K562 (cell line): ENCODE measurements around the gene TTL. TPM values are rescaled to one million over a fixed set of nuclear protein-coding genes. Genes with fewer than 3 reads are reported as not detected.
A peak's percentile ranks its signal among the peaks of the same experiment; 100 is the strongest.

Source experiments
- CBX8 ChIP-seq: fragments of 200-600 bp; sonication (generic); IDR thresholded peaks from 2 replicates; pipeline ENCODE4 v1.6.1; 2012; ENCODE audit warnings: borderline replicate concordance, mixed run types, low read depth, mild to moderate bottlenecking, moderate library complexity, mixed read lengths, low read length, control low read depth, inconsistent platforms; ENCODE audit not compliant: poor library complexity, severe bottlenecking; ENCODE audit errors: extremely low read depth
- CEBPB ChIP-seq: fragments of 450-650 bp; IDR thresholded peaks from 2 replicates; pipeline ENCODE4 v1.6.1; 2016; ENCODE audit warnings: missing genetic modification characterization, missing compliant biosample characterization
- CREB1 ChIP-seq, 2 experiments: sonication (generic) in 1 of 2; formaldehyde crosslinking in 1 of 2; IDR thresholded peaks; 2 replicates each; pipeline versions ENCODE4 v1.6.1 to v1.8.0; 2012 to 2022; ENCODE audit warnings: inconsistent platforms in 1 of 2, mild to moderate bottlenecking in 1 of 2, missing genetic modification reagents in 1 of 2, moderate library complexity in 1 of 2
- DNMT1 ChIP-seq: fragments of 450-650 bp; IDR thresholded peaks from 2 replicates; pipeline ENCODE4 v1.6.1; 2016; ENCODE audit warnings: antibody characterized with exemption, mild to moderate bottlenecking
- FOXA1 ChIP-seq: fragments of 450-650 bp; IDR thresholded peaks from 2 replicates; pipeline ENCODE4 v1.6.1; 2016; ENCODE audit warnings: mild to moderate bottlenecking, borderline replicate concordance
- HDAC6 ChIP-seq: IDR thresholded peaks from 2 replicates; pipeline ENCODE4 v1.6.1; 2012; ENCODE audit warnings: low read depth, mild to moderate bottlenecking, control low read depth, inconsistent platforms, low read length, moderate library complexity
- HDGF ChIP-seq: fragments of 450-650 bp; IDR thresholded peaks from 2 replicates; pipeline ENCODE4 v1.6.1; 2016
- HLTF ChIP-seq: fragments of 450-650 bp; IDR thresholded peaks from 2 replicates; pipeline ENCODE4 v1.6.1; 2016
- NFXL1 ChIP-seq: fragments of 450-650 bp; formaldehyde crosslinking; IDR thresholded peaks from 2 replicates; pipeline ENCODE4 v1.4.0; 2021; ENCODE audit warnings: mild to moderate bottlenecking
- NONO ChIP-seq, 2 experiments: fragments of 200-400 bp in 1 of 2; fragments of 450-650 bp in 1 of 2; formaldehyde crosslinking in 1 of 2; IDR thresholded peaks; 2 replicates each; pipeline ENCODE4 v1.6.1; 2017; ENCODE audit warnings: low read depth in 2 of 2, mild to moderate bottlenecking in 2 of 2, moderate library complexity in 2 of 2, low read length in 1 of 2
- NR4A1 ChIP-seq, 2 experiments: fragments of 250-450 bp in 1 of 2; fragments of 450-650 bp in 1 of 2; sonication (Bioruptor Pico) in 1 of 2; IDR thresholded peaks; 2 replicates each; pipeline versions ENCODE4 v1.4.0 to v1.6.1; 2016 to 2020; ENCODE audit warnings: mild to moderate bottlenecking in 2 of 2, missing compliant biosample characterization in 1 of 2, missing genetic modification characterization in 1 of 2, moderate library complexity in 1 of 2
- POLR3A ChIP-seq: IDR thresholded peaks from 2 replicates; pipeline ENCODE4 v1.6.1; 2011; ENCODE audit warnings: borderline replicate concordance, mild to moderate bottlenecking, moderate library complexity; ENCODE audit not compliant: insufficient read length, insufficient read depth; ENCODE audit errors: extremely low read depth
- RBM15 ChIP-seq: fragments of 200-400 bp; formaldehyde crosslinking; IDR thresholded peaks from 2 replicates; pipeline ENCODE4 v1.6.1; 2018; ENCODE audit warnings: mild to moderate bottlenecking, low read length, moderate library complexity; ENCODE audit not compliant: insufficient read depth
- ZNF212 ChIP-seq: fragments of 450-650 bp; formaldehyde crosslinking; IDR thresholded peaks from 2 replicates; pipeline ENCODE4 v1.4.0; 2020; ENCODE audit warnings: mild to moderate bottlenecking
- ZNF263 ChIP-seq: sonication (generic); formaldehyde crosslinking; IDR thresholded peaks from 2 replicates; pipeline ENCODE4 v1.8.0; 2022; ENCODE audit warnings: mild to moderate bottlenecking, missing genetic modification reagents, borderline replicate concordance
- polyA plus RNA-seq, 8 experiments: library from polyadenylated mRNA; depleted of rRNA in 4 of 8; stranded (reverse) in 5 of 8; unstranded in 3 of 8; fragments of >200 nt; fragmentation: Nextera tagmentation in 2 of 8; fragmentation: Illumina TruSeq in 1 of 8; extraction: Ambion mirVana in 2 of 8; extraction: Trizol in 1 of 8; gene quantifications; 2 replicates each; pipeline versions ENCODE4 v1.2.1 to v1.2.3, GENCODE V29; 2011 to 2014; ENCODE audit warnings: inconsistent platforms in 1 of 8, missing spikeins in 1 of 8
- total RNA-seq, 7 experiments: library from RNA; depleted of rRNA in 6 of 7; stranded (reverse); fragments of >200 nt in 6 of 7; fragmentation: Illumina TruSeq in 2 of 7; extraction: Trizol in 2 of 7; gene quantifications; 2 replicates each; pipeline versions ENCODE4 v1.2.1 to v1.2.3, GENCODE V29; 2011 to 2021; ENCODE audit warnings: low replicate concordance in 1 of 7
- TF ChIP-seq, protein P1 (sequence below): sonication (generic); formaldehyde crosslinking; IDR thresholded peaks from 2 replicates; pipeline ENCODE4 v1.9.0; 2022; ENCODE audit warnings: mild to moderate bottlenecking, missing genetic modification reagents
- TF ChIP-seq, protein P2 (sequence below): fragments of 150-350 bp; IDR thresholded peaks from 2 replicates; pipeline ENCODE4 v1.6.1; 2014; ENCODE audit warnings: low read depth, mild to moderate bottlenecking, low read length, borderline replicate concordance
- TF ChIP-seq, protein P3 (sequence below): fragments of 200-800 bp; sonication (Bioruptor generic); IDR thresholded peaks from 2 replicates; pipeline ENCODE4 v1.6.1; 2017; ENCODE audit warnings: missing genetic modification characterization, missing compliant biosample characterization
- TF ChIP-seq, protein P4 (sequence below): fragments of 450-650 bp; formaldehyde crosslinking; IDR thresholded peaks from 2 replicates; pipeline ENCODE4 v1.4.0; 2020; ENCODE audit warnings: mild to moderate bottlenecking, moderate library complexity

The TTL gene
- total and polyA plus RNA-seq, 9 of the 15 experiments (the other 6 are each of a cell fraction or from before 2014, with no cell fraction given) = 9.4 to 54.4 (median 34.9) TPM

DNA sequence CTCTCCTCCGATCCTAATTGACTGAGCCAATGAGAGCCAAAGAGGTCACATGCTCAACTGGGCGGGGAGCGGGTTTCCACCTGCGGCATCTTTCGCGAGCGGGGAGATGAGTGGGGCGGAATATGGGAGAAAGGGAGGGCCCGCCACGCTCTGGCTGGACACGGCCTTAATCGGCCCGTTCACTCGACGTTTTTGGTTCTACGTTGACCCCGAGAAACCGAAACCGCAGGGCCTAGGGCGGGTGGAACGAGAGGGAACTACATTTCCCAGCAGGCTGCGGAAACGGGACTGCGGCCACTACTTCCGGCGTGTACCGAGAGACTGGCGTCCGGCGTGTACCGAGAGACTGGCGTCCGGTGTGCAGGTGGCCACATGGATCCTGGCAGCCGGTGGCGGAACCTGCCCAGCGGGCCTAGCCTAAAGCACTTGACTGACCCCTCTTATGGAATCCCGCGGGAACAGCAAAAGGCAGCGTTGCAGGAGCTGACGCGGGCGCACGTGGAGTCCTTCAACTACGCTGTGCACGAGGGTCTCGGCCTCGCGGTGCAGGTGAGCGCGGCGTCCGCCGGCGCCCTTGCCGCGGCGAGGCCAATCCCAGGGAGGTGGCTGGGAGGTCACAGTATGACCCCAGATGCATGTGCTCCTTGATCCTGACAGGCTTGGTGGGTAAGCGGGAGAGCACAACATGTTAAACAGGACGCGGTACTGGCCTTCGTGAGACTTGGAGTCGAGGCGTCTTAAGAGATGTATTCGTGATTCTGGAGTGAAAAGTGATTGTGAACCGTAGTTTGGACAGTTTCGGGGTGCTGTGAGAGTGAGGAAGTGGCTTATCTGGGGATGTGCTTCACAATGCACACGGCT, 60.4 kb downstream of the TTL start, which contains the start of gene POLR1B (continued):
- no peak for TF ChIP-seq FOXA1
- TF ChIP-seq, protein P1, sequence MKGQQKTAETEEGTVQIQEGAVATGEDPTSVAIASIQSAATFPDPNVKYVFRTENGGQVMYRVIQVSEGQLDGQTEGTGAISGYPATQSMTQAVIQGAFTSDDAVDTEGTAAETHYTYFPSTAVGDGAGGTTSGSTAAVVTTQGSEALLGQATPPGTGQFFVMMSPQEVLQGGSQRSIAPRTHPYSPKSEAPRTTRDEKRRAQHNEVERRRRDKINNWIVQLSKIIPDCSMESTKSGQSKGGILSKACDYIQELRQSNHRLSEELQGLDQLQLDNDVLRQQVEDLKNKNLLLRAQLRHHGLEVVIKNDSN (CRISPR knock-in tag) = peak; percentile 95
- no peak for TF ChIP-seq ZNF263 (CRISPR knock-in tag)
- TF ChIP-seq, protein P2, sequence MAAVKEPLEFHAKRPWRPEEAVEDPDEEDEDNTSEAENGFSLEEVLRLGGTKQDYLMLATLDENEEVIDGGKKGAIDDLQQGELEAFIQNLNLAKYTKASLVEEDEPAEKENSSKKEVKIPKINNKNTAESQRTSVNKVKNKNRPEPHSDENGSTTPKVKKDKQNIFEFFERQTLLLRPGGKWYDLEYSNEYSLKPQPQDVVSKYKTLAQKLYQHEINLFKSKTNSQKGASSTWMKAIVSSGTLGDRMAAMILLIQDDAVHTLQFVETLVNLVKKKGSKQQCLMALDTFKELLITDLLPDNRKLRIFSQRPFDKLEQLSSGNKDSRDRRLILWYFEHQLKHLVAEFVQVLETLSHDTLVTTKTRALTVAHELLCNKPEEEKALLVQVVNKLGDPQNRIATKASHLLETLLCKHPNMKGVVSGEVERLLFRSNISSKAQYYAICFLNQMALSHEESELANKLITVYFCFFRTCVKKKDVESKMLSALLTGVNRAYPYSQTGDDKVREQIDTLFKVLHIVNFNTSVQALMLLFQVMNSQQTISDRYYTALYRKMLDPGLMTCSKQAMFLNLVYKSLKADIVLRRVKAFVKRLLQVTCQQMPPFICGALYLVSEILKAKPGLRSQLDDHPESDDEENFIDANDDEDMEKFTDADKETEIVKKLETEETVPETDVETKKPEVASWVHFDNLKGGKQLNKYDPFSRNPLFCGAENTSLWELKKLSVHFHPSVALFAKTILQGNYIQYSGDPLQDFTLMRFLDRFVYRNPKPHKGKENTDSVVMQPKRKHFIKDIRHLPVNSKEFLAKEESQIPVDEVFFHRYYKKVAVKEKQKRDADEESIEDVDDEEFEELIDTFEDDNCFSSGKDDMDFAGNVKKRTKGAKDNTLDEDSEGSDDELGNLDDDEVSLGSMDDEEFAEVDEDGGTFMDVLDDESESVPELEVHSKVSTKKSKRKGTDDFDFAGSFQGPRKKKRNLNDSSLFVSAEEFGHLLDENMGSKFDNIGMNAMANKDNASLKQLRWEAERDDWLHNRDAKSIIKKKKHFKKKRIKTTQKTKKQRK = no peak
- TF ChIP-seq, protein P3, sequence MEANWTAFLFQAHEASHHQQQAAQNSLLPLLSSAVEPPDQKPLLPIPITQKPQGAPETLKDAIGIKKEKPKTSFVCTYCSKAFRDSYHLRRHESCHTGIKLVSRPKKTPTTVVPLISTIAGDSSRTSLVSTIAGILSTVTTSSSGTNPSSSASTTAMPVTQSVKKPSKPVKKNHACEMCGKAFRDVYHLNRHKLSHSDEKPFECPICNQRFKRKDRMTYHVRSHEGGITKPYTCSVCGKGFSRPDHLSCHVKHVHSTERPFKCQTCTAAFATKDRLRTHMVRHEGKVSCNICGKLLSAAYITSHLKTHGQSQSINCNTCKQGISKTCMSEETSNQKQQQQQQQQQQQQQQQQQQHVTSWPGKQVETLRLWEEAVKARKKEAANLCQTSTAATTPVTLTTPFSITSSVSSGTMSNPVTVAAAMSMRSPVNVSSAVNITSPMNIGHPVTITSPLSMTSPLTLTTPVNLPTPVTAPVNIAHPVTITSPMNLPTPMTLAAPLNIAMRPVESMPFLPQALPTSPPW (CRISPR knock-in tag) = peak; percentile 65; the same call in 1 of the 2 replicates
- no peak for TF ChIP-seq ZNF212 (CRISPR knock-in tag)
- no peak for TF ChIP-seq NONO (IDR thresholded peaks at IDR 0.05; ENCODE audit: low read depth in 2 of 2, low read length in 1 of 2)
- TF ChIP-seq DNMT1 = no peak
- no peak for TF ChIP-seq HLTF
- no peak for TF ChIP-seq NFXL1 (CRISPR knock-in tag)
- no peak for TF ChIP-seq CREB1 (IDR thresholded peaks at IDR 0.05)
- TF ChIP-seq CREB1 (CRISPR knock-in tag; IDR thresholded peaks at IDR 0.05) = peak; percentile 51; the same call in 1 of the 2 replicates
- no peak for TF ChIP-seq CBX8
- TF ChIP-seq RBM15 = no peak
- TF ChIP-seq POLR3A = no peak
- TF ChIP-seq HDGF = no peak
- TF ChIP-seq, protein P4, sequence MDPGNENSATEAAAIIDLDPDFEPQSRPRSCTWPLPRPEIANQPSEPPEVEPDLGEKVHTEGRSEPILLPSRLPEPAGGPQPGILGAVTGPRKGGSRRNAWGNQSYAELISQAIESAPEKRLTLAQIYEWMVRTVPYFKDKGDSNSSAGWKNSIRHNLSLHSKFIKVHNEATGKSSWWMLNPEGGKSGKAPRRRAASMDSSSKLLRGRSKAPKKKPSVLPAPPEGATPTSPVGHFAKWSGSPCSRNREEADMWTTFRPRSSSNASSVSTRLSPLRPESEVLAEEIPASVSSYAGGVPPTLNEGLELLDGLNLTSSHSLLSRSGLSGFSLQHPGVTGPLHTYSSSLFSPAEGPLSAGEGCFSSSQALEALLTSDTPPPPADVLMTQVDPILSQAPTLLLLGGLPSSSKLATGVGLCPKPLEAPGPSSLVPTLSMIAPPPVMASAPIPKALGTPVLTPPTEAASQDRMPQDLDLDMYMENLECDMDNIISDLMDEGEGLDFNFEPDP = no peak
- no peak for TF ChIP-seq HDAC6
- no peak for TF ChIP-seq CEBPB (tag)
- TF ChIP-seq NR4A1 (CRISPR knock-in tag; IDR thresholded peaks at IDR 0.05) = no peak
- TF ChIP-seq NR4A1 (tag; IDR thresholded peaks at IDR 0.05) = no peak
